Activated B cell treated with CpG ODN at 0.5 μM for 24 hours (primary cell): ENCODE measurements around the gene HYDIN. TPM values are rescaled to one million over a fixed set of nuclear protein-coding genes. Genes with fewer than 3 reads are reported as not detected.
"Not testable (repeated sequence)": the region's sequence is repeated elsewhere in the genome, so short reads cannot be mapped to it uniquely, and the experiment has no call there.

Source experiments
- ATAC-seq: fragments of 200-7000 bp; cut with Tn5 transposase; one replicate; pipeline ENCODE4 v1.10.0; 2021; ENCODE audit warnings: low read depth, mild to moderate bottlenecking, moderate library complexity
- CTCF ChIA-PET: fragments of 350-600 bp; sonication (Branson Sonifier 250); formaldehyde crosslinking; loops from one replicate; lab custom pipeline; 2021; ENCODE audit warnings: antibody characterized with exemption; lab: Charles Lee
- POLR2A ChIA-PET: fragments of 350-600 bp; sonication (Branson Sonifier 250); formaldehyde crosslinking; loops from one replicate; lab custom pipeline; 2021; ENCODE audit warnings: antibody characterized with exemption; lab: Charles Lee
- DNase-seq: peaks from one replicate; pipeline ENCODE4 v3.0.0; 2022
- H3K27ac Mint-ChIP-seq: one replicate; pipeline ENCODE4 v1.8.0; 2020; ENCODE audit warnings: mixed read lengths
- H3K27me3 Mint-ChIP-seq: one replicate; pipeline ENCODE4 v1.8.0; 2021; ENCODE audit warnings: mixed read lengths
- H3K36me3 Mint-ChIP-seq: one replicate; pipeline ENCODE4 v1.8.0; 2021; ENCODE audit warnings: low read depth, mixed read lengths
- H3K4me1 Mint-ChIP-seq: one replicate; pipeline ENCODE4 v1.8.0; 2021; ENCODE audit warnings: mixed read lengths
- H3K4me3 Mint-ChIP-seq: one replicate; pipeline ENCODE4 v1.8.0; 2020; ENCODE audit warnings: mild to moderate bottlenecking, mixed read lengths
- H3K9me3 Mint-ChIP-seq: one replicate; pipeline ENCODE4 v1.8.0; 2020; ENCODE audit warnings: mixed read lengths
- intact Hi-C: fragments of 100-400 bp; cut with micrococcal nuclease; formaldehyde crosslinking; loops from one replicate; pipeline ENCODE4 v1.15.1; 2024
- total RNA-seq: library from RNA; stranded (reverse); gene quantifications from 2 replicates; pipeline ENCODE4 v1.2.3, GENCODE V29; 2022

The HYDIN gene
- total RNA-seq, 1 donor from 2014 or later: not detected

GRCh38 chr16:70968332-70968731 lies 262.2 kb downstream of the HYDIN start:
- DNase-seq, POLR2A ChIA-PET, intact Hi-C loops, H3K27me3 Mint-ChIP-seq, ATAC-seq, H3K4me3 Mint-ChIP-seq, H3K27ac Mint-ChIP-seq, H3K9me3 Mint-ChIP-seq, H3K4me1 Mint-ChIP-seq, H3K36me3 Mint-ChIP-seq, CTCF ChIA-PET: not testable (repeated sequence)

- H3K9me3 Mint-ChIP-seq, H3K4me3 Mint-ChIP-seq, ATAC-seq, H3K27me3 Mint-ChIP-seq, H3K4me1 Mint-ChIP-seq, POLR2A ChIA-PET, H3K36me3 Mint-ChIP-seq, DNase-seq, CTCF ChIA-PET, H3K27ac Mint-ChIP-seq, intact Hi-C loops: not testable (repeated sequence)
Measured at GRCh38 chr16:70960169-70960568, 270.4 kb downstream of the HYDIN start.

GRCh38 chr16:70954922-70955321 lies 275.6 kb downstream of the HYDIN start:
- H3K27ac Mint-ChIP-seq, H3K4me1 Mint-ChIP-seq, POLR2A ChIA-PET, ATAC-seq, H3K36me3 Mint-ChIP-seq, intact Hi-C loops, H3K4me3 Mint-ChIP-seq, H3K27me3 Mint-ChIP-seq, H3K9me3 Mint-ChIP-seq, DNase-seq, CTCF ChIA-PET: not testable (repeated sequence)

GRCh38 chr16:70953824-70954223 lies 276.7 kb downstream of the HYDIN start:
- DNase-seq, H3K4me1 Mint-ChIP-seq, H3K36me3 Mint-ChIP-seq, H3K4me3 Mint-ChIP-seq, intact Hi-C loops, H3K9me3 Mint-ChIP-seq, CTCF ChIA-PET, H3K27me3 Mint-ChIP-seq, ATAC-seq, H3K27ac Mint-ChIP-seq, POLR2A ChIA-PET: not testable (repeated sequence)

GRCh38 chr16:70943551-70943950 lies 287.0 kb downstream of the HYDIN start:
- H3K27ac Mint-ChIP-seq, H3K4me1 Mint-ChIP-seq, POLR2A ChIA-PET, H3K9me3 Mint-ChIP-seq, intact Hi-C loops, H3K36me3 Mint-ChIP-seq, H3K4me3 Mint-ChIP-seq, H3K27me3 Mint-ChIP-seq, CTCF ChIA-PET, DNase-seq, ATAC-seq: not testable (repeated sequence)

GRCh38 chr16:70939690-70940359 lies 290.7 kb downstream of the HYDIN start:
- intact Hi-C loops, H3K4me3 Mint-ChIP-seq, CTCF ChIA-PET, POLR2A ChIA-PET, H3K27ac Mint-ChIP-seq, ATAC-seq, DNase-seq, H3K4me1 Mint-ChIP-seq, H3K9me3 Mint-ChIP-seq, H3K36me3 Mint-ChIP-seq, H3K27me3 Mint-ChIP-seq: not testable (repeated sequence)

GRCh38 chr16:70936781-70937525 lies 293.6 kb downstream of the HYDIN start:
- POLR2A ChIA-PET, H3K4me1 Mint-ChIP-seq, H3K9me3 Mint-ChIP-seq, H3K27ac Mint-ChIP-seq, H3K36me3 Mint-ChIP-seq, ATAC-seq, H3K4me3 Mint-ChIP-seq, H3K27me3 Mint-ChIP-seq, DNase-seq, CTCF ChIA-PET, intact Hi-C loops: not testable (repeated sequence)

- H3K4me3 Mint-ChIP-seq, POLR2A ChIA-PET, ATAC-seq, DNase-seq, H3K9me3 Mint-ChIP-seq, intact Hi-C loops, CTCF ChIA-PET, H3K36me3 Mint-ChIP-seq, H3K4me1 Mint-ChIP-seq, H3K27ac Mint-ChIP-seq, H3K27me3 Mint-ChIP-seq: not testable (repeated sequence)
Measured at GRCh38 chr16:70935325-70935724, 295.2 kb downstream of the HYDIN start.

GRCh38 chr16:70933746-70934145 lies 296.8 kb downstream of the HYDIN start:
- ATAC-seq, H3K4me1 Mint-ChIP-seq, intact Hi-C loops, H3K9me3 Mint-ChIP-seq, H3K27me3 Mint-ChIP-seq, CTCF ChIA-PET, DNase-seq, H3K27ac Mint-ChIP-seq, H3K36me3 Mint-ChIP-seq, POLR2A ChIA-PET, H3K4me3 Mint-ChIP-seq: not testable (repeated sequence)

- H3K27me3 Mint-ChIP-seq, POLR2A ChIA-PET, CTCF ChIA-PET, H3K9me3 Mint-ChIP-seq, H3K4me3 Mint-ChIP-seq, H3K36me3 Mint-ChIP-seq, intact Hi-C loops, H3K4me1 Mint-ChIP-seq, H3K27ac Mint-ChIP-seq, DNase-seq, ATAC-seq: not testable (repeated sequence)
Measured at GRCh38 chr16:70930757-70931156, 299.8 kb downstream of the HYDIN start.

GRCh38 chr16:70922164-70922563 lies 308.4 kb downstream of the HYDIN start:
- CTCF ChIA-PET, H3K4me3 Mint-ChIP-seq, H3K36me3 Mint-ChIP-seq, intact Hi-C loops, H3K27ac Mint-ChIP-seq, H3K27me3 Mint-ChIP-seq, POLR2A ChIA-PET, H3K9me3 Mint-ChIP-seq, H3K4me1 Mint-ChIP-seq, ATAC-seq, DNase-seq: not testable (repeated sequence)

- H3K9me3 Mint-ChIP-seq, POLR2A ChIA-PET, H3K4me1 Mint-ChIP-seq, ATAC-seq, DNase-seq, CTCF ChIA-PET, H3K27ac Mint-ChIP-seq, H3K4me3 Mint-ChIP-seq, H3K36me3 Mint-ChIP-seq, H3K27me3 Mint-ChIP-seq, intact Hi-C loops: not testable (repeated sequence)
Measured at GRCh38 chr16:70920661-70921060, 309.9 kb downstream of the HYDIN start.
